A673 (cell line): ENCODE measurements around the gene STX11.

Source experiments
- EZH2 ChIP-seq: fragments of 200-600 bp; sonication (generic); IDR thresholded peaks from 2 replicates; pipeline ENCODE4 v1.6.1; 2017; ENCODE audit warnings: borderline replicate concordance, low read depth, mild to moderate bottlenecking, mixed read lengths, antibody characterized with exemption, low read length; ENCODE audit not compliant: poor library complexity, severe bottlenecking
- TF ChIP-seq, protein P1 (sequence below): fragments of 300-800, 200-600 bp; sonication (generic); conservative IDR thresholded peaks from 2 replicates; pipeline ENCODE4 v1.5.1; 2017; ENCODE audit warnings: low read depth, mild to moderate bottlenecking, antibody characterized with exemption, low read length, moderate library complexity, mixed read lengths

DNA sequence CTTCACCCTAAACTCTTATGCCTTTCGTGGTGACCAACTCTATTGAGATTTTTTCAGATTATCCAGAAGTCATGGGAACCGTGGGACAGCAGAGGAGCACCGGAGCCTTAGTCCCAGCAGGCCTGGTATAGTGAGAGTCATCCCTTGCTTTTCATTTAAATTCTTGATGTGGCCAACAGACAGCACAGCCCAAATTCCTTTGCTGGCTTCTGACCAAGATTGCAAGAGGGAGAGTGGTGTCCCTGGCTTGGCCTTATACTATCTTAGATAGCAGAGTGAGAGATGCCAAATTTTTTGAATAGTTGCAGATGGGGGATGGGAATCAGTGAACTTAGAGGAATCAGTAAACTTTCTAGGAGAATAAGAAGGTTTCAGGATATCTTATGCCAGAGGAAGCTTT is 7.8 kb downstream of the STX11 start:
- TF ChIP-seq, protein P1, sequence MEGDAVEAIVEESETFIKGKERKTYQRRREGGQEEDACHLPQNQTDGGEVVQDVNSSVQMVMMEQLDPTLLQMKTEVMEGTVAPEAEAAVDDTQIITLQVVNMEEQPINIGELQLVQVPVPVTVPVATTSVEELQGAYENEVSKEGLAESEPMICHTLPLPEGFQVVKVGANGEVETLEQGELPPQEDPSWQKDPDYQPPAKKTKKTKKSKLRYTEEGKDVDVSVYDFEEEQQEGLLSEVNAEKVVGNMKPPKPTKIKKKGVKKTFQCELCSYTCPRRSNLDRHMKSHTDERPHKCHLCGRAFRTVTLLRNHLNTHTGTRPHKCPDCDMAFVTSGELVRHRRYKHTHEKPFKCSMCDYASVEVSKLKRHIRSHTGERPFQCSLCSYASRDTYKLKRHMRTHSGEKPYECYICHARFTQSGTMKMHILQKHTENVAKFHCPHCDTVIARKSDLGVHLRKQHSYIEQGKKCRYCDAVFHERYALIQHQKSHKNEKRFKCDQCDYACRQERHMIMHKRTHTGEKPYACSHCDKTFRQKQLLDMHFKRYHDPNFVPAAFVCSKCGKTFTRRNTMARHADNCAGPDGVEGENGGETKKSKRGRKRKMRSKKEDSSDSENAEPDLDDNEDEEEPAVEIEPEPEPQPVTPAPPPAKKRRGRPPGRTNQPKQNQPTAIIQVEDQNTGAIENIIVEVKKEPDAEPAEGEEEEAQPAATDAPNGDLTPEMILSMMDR: no peak
- no peak for TF ChIP-seq EZH2
